ENCODE measurements around the gene MDFI. TPM values are rescaled to one million over a fixed set of nuclear protein-coding genes. Genes with fewer than 3 reads are reported as not detected.

The MDFI gene
- total RNA-seq, 1 donor from 2014 or later, result 61.2 TPM

- no peak for DNase-seq (ENCODE audit: low read depth)
- H3K4me3 ChIP-seq (ENCODE audit: low read depth, low read length), result no peak overlapping the region
- no peak for TF ChIP-seq CTCF (conservative IDR thresholded peaks at IDR 0.05; ENCODE audit: low read depth, low read length)
Observed at GRCh38 chr6:41653691-41654090, 15.4 kb downstream of the MDFI start.

- TF ChIP-seq CTCF (conservative IDR thresholded peaks at IDR 0.05; ENCODE audit: low read depth, low read length), result no peak
- DNase-seq (ENCODE audit: low read depth), result no peak
- no peak overlapping the region for H3K4me3 ChIP-seq (ENCODE audit: low read depth, low read length)
Observed at GRCh38 chr6:41654151-41654697, 16.0 kb downstream of the MDFI start.

- TF ChIP-seq CTCF (conservative IDR thresholded peaks at IDR 0.05; ENCODE audit: low read depth, low read length), result no peak
- no peak overlapping the region for H3K4me3 ChIP-seq (ENCODE audit: low read depth, low read length)
- DNase-seq (ENCODE audit: low read depth), result no peak
Observed at GRCh38 chr6:41654698-41655151, 16.5 kb downstream of the MDFI start.

- no peak for DNase-seq (ENCODE audit: low read depth)
- no peak for TF ChIP-seq CTCF (conservative IDR thresholded peaks at IDR 0.05; ENCODE audit: low read depth, low read length)
Observed at GRCh38 chr6:41655176-41655575, 16.9 kb downstream of the MDFI start.

GRCh38 chr6:41655646-41656001, 17.4 kb downstream of the MDFI start:
- no peak for TF ChIP-seq CTCF (conservative IDR thresholded peaks at IDR 0.05; ENCODE audit: low read depth, low read length)
- no peak overlapping the region for H3K4me3 ChIP-seq (ENCODE audit: low read depth, low read length)
- no peak for DNase-seq (ENCODE audit: low read depth)

More at GRCh38 chr6:41655176-41655575, 16.9 kb downstream of the MDFI start:
- H3K4me3 ChIP-seq (ENCODE audit: low read depth, low read length), result no peak overlapping the region

- no peak for DNase-seq (ENCODE audit: low read depth)
- no peak for TF ChIP-seq CTCF (conservative IDR thresholded peaks at IDR 0.05; ENCODE audit: low read depth, low read length)
- no peak overlapping the region for H3K4me3 ChIP-seq (ENCODE audit: low read depth, low read length)
Observed at GRCh38 chr6:41656002-41656691, 17.9 kb downstream of the MDFI start.
